H9 (cell line): ENCODE measurements around the gene WBP1L. TPM values are rescaled to one million over a fixed set of nuclear protein-coding genes. Genes with fewer than 3 reads are reported as not detected.

Experiments
- DNase-seq: peaks from one replicate; pipeline ENCODE4 v3.0.0-alpha.2; 2017
- H2AFZ ChIP-seq: one replicate; pipeline ENCODE4 v1.6.1; 2013; ENCODE audit warnings: mild to moderate bottlenecking, low read length, control low read depth, moderate library complexity
- H2AK5ac ChIP-seq: 2 replicates; pipeline ENCODE4 v1.6.1; 2013; ENCODE audit warnings: low read length, control low read depth, mixed read lengths; ENCODE audit not compliant: insufficient read length
- H2BK120ac ChIP-seq: one replicate; pipeline ENCODE4 v1.6.1; 2013; ENCODE audit warnings: low read depth, mild to moderate bottlenecking, low read length, control low read depth, inconsistent platforms; ENCODE audit not compliant: poor library complexity, severe bottlenecking
- H2BK12ac ChIP-seq: 2 replicates; pipeline ENCODE4 v1.6.1; 2013; ENCODE audit warnings: low read length, control low read depth, mixed read lengths, low read depth; ENCODE audit not compliant: insufficient read length
- H2BK15ac ChIP-seq: 2 replicates; pipeline ENCODE4 v1.6.1; 2013; ENCODE audit warnings: low read depth, low read length, control low read depth
- H2BK20ac ChIP-seq: one replicate; pipeline ENCODE4 v1.6.1; 2013; ENCODE audit warnings: low read depth, mild to moderate bottlenecking, low read length, control low read depth, inconsistent platforms; ENCODE audit not compliant: poor library complexity, severe bottlenecking
- H2BK5ac ChIP-seq: 2 replicates; pipeline ENCODE4 v1.6.1; 2013; ENCODE audit warnings: low read length, control low read depth, mixed read lengths; ENCODE audit not compliant: insufficient read length
- H3K14ac ChIP-seq: 2 replicates; pipeline ENCODE4 v1.6.1; 2013; ENCODE audit warnings: low read length, control low read depth; ENCODE audit not compliant: insufficient read depth
- H3K18ac ChIP-seq: 2 replicates; pipeline ENCODE4 v1.6.1; 2013; ENCODE audit warnings: low read depth, mild to moderate bottlenecking, mixed read lengths, low read length, control low read depth; ENCODE audit not compliant: insufficient read length
- H3K23ac ChIP-seq: 2 replicates; pipeline ENCODE4 v1.6.1; 2013; ENCODE audit warnings: low read length, control low read depth, mixed read lengths, low read depth; ENCODE audit not compliant: insufficient read length
- H3K23me2 ChIP-seq: 2 replicates; pipeline ENCODE4 v1.6.1; 2013; ENCODE audit warnings: low read depth, mild to moderate bottlenecking, mixed read lengths, low read length, control low read depth; ENCODE audit not compliant: insufficient read length, poor library complexity, severe bottlenecking
- H3K27ac ChIP-seq: 2 replicates; pipeline ENCODE4 v1.5.1; 2013; ENCODE audit warnings: low read length, control low read depth, mixed read lengths, low read depth; ENCODE audit not compliant: insufficient read length
- H3K27me3 ChIP-seq: 2 replicates; pipeline ENCODE4 v1.6.1; 2013; ENCODE audit warnings: low read length, control low read depth, inconsistent platforms; ENCODE audit not compliant: insufficient read depth
- H3K4ac ChIP-seq: 2 replicates; pipeline ENCODE4 v1.6.1; 2013; ENCODE audit warnings: low read depth, mild to moderate bottlenecking, control low read depth, inconsistent platforms, low read length, moderate library complexity
- H3K4me1 ChIP-seq: 2 replicates; pipeline ENCODE4 v1.6.1; 2013; ENCODE audit warnings: low read length, control low read depth, inconsistent platforms; ENCODE audit not compliant: insufficient read depth
- H3K4me2 ChIP-seq: 2 replicates; pipeline ENCODE4 v1.6.1; 2013; ENCODE audit warnings: low read length, control low read depth, mixed read lengths; ENCODE audit not compliant: insufficient read length, insufficient read depth
- H3K56ac ChIP-seq: 2 replicates; pipeline ENCODE4 v1.6.1; 2013; ENCODE audit warnings: low read depth, mild to moderate bottlenecking, mixed read lengths, low read length, control low read depth; ENCODE audit not compliant: insufficient read length
- H3K79me1 ChIP-seq: 2 replicates; pipeline ENCODE4 v1.6.1; 2013; ENCODE audit warnings: low read depth, mild to moderate bottlenecking, moderate library complexity, low read length, control low read depth, inconsistent platforms; ENCODE audit not compliant: insufficient read depth, poor library complexity, severe bottlenecking
- H3K79me2 ChIP-seq: 2 replicates; pipeline ENCODE4 v1.6.1; 2013; ENCODE audit warnings: low read length, control low read depth, inconsistent platforms; ENCODE audit not compliant: insufficient read depth
- H3K9ac ChIP-seq: 2 replicates; pipeline ENCODE4 v1.6.1; 2013; ENCODE audit warnings: low read length, control low read depth, mixed read lengths; ENCODE audit not compliant: insufficient read length; ENCODE audit errors: extremely low read depth
- H3K9me3 ChIP-seq: one replicate; pipeline ENCODE4 v1.6.1; 2013; ENCODE audit warnings: low read depth, low read length, inconsistent platforms; ENCODE audit not compliant: control insufficient read depth
- H3T11ph ChIP-seq: one replicate; pipeline ENCODE4 v1.6.1; 2013; ENCODE audit warnings: mild to moderate bottlenecking, low read length, control low read depth, inconsistent platforms
- H4K20me1 ChIP-seq: one replicate; pipeline ENCODE4 v1.6.1; 2013; ENCODE audit not compliant: control insufficient read depth, insufficient read length, insufficient read depth
- H4K5ac ChIP-seq: 2 replicates; pipeline ENCODE4 v1.6.1; 2013; ENCODE audit warnings: low read depth, mild to moderate bottlenecking, mixed read lengths, low read length, control low read depth; ENCODE audit not compliant: insufficient read length
- H4K8ac ChIP-seq: replicated peaks from 2 replicates; pipeline ENCODE4 v1.6.1; 2013; ENCODE audit warnings: low read length, control low read depth, mixed read lengths, low read depth; ENCODE audit not compliant: insufficient read length
- H4K91ac ChIP-seq: 2 replicates; pipeline ENCODE4 v1.6.1; 2013; ENCODE audit warnings: low read depth, mild to moderate bottlenecking, moderate library complexity, mixed read lengths, low read length, control low read depth; ENCODE audit not compliant: insufficient read length
- H3K27ac Mint-ChIP-seq, 3 experiments: 2 replicates in 2 of 3; 3 replicates in 1 of 3; pipeline ENCODE4 v1.8.0; 2020 to 2021; ENCODE audit warnings: mixed read lengths in 3 of 3, mild to moderate bottlenecking in 1 of 3, moderate library complexity in 1 of 3
- H3K27me3 Mint-ChIP-seq: 2 replicates; pipeline ENCODE4 v1.8.0; 2021; ENCODE audit warnings: low read depth, mild to moderate bottlenecking, moderate library complexity, mixed read lengths
- H3K36me3 Mint-ChIP-seq, 3 experiments: 2 replicates in 2 of 3; 3 replicates in 1 of 3; pipeline ENCODE4 v1.8.0; 2020 to 2021; ENCODE audit warnings: low read depth in 3 of 3, mixed read lengths in 3 of 3; ENCODE audit not compliant: insufficient read depth in 1 of 3
- H3K4me1 Mint-ChIP-seq, 2 experiments: 2 replicates each; pipeline ENCODE4 v1.8.0; 2020; ENCODE audit warnings: mixed read lengths in 2 of 2
- H3K4me3 Mint-ChIP-seq, 2 experiments: 2 replicates in 1 of 2; 3 replicates in 1 of 2; pipeline ENCODE4 v1.8.0; 2020 to 2021; ENCODE audit warnings: mild to moderate bottlenecking in 2 of 2, mixed read lengths in 2 of 2, moderate library complexity in 1 of 2
- H3K9me3 Mint-ChIP-seq, 2 experiments: 2 replicates in 1 of 2; 3 replicates in 1 of 2; pipeline ENCODE4 v1.8.0; 2020; ENCODE audit warnings: mild to moderate bottlenecking in 2 of 2, mixed read lengths in 2 of 2, moderate library complexity in 1 of 2
- WGBS: extraction: QIAGEN DNeasy Blood & Tissue Kit; methylation state at CpG from one replicate; pipeline ENCODE4 v1.1.7; 2013; ENCODE audit warnings: missing lambda C conversion rate, low lambda C conversion rate, mixed read lengths; ENCODE audit not compliant: insufficient read length; ENCODE audit errors: extremely low coverage; 5-methylcytosine and 5-hydroxymethylcytosine counted together
- total RNA-seq: library from RNA; stranded (reverse); gene quantifications from 2 replicates; pipeline ENCODE4 v1.2.1, GENCODE V29; 2021
- TF ChIP-seq, protein P1 (sequence below): fragments of 200-600 bp; sonication (generic); conservative IDR thresholded peaks from 3 replicates; pipeline ENCODE4 v1.8.0; 2021; ENCODE audit warnings: antibody characterized with exemption, mild to moderate bottlenecking

WBP1L gene
- total RNA-seq, 1 experiment from 2014 or later = 23.8 TPM

DNA sequence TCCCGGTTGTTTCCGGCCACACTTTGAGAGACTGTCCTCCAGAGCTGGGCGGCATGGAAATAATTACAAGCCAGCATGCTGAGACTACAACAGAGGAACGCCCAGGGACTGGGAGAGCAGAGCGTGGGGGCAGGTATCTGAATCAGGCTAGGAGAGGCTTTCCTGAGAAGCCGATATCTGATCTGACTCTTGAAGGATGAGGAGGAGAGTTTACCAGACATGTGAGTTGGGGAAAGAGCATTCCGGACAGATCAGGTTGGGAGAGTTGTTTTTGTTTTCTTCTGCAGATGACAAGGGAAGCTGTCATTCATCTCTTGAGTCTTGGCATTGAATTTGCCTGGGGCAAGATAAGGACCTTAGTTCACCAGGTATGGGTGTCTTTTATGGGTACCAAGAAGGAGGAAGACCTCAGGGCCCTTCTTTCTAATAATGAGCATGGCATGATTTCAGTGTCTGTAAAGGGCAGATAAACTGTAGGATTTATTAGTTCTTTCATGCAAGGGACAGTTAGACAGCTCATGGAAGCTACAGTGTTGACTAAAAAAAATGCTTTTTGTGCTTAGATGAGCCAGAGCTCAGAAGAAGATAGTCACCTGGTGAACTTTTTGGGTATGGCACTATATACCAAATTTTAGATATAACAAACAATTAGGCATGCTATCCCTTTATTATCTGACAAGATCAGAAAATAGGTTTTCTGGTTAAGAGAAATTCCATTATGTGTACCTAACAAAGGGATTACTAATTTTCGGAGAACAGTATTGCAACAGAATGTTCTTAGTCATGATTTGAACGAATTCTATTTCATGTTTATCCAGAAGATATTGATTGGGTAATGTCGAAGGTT lies 36.2 kb downstream of the WBP1L start:
- no peak overlapping the region for H2AFZ ChIP-seq
- peaks cover 31% of the 10 kb centered on the region; the same call in 1 of the 2 replicates for H3K4me1 ChIP-seq
- Mint-ChIP-seq H3K9me3 (no peaks in the 10 kb centered on the region), H3K4me1 (peaks cover 57 to 63% of the 10 kb centered on the region in 2 experiments), H3K27ac (no peak overlapping the region; a peak in 1 of 7 replicates), H3K4me3 (no peak overlapping the region), H3K36me3 (no peaks in the 10 kb centered on the region), H3K27me3 (no peaks in the 10 kb centered on the region; the same call in 1 of the 2 replicates)
- no peaks in the 10 kb centered on the region for H3K79me1 ChIP-seq
- no peak overlapping the region for H3K9ac ChIP-seq
- H3K4me2 ChIP-seq = no peak overlapping the region
- H4K20me1 ChIP-seq = no peaks in the 10 kb centered on the region
- H4K91ac ChIP-seq = no peak overlapping the region
- no peak overlapping the region for H3K18ac ChIP-seq
- no peak overlapping the region for H2BK12ac ChIP-seq
- no peak overlapping the region for H3K14ac ChIP-seq
- no peak overlapping the region for H2BK20ac ChIP-seq
- no peak overlapping the region for H4K8ac ChIP-seq
- H2AK5ac ChIP-seq = no peak overlapping the region
- H3K9me3 ChIP-seq = no peaks in the 10 kb centered on the region
- no peak overlapping the region for H4K5ac ChIP-seq
- H2BK15ac ChIP-seq = no peak overlapping the region
- no peak overlapping the region for H2BK5ac ChIP-seq
- H2BK120ac ChIP-seq = no peak overlapping the region
- H3K56ac ChIP-seq = no peak overlapping the region
- TF ChIP-seq, protein P1, sequence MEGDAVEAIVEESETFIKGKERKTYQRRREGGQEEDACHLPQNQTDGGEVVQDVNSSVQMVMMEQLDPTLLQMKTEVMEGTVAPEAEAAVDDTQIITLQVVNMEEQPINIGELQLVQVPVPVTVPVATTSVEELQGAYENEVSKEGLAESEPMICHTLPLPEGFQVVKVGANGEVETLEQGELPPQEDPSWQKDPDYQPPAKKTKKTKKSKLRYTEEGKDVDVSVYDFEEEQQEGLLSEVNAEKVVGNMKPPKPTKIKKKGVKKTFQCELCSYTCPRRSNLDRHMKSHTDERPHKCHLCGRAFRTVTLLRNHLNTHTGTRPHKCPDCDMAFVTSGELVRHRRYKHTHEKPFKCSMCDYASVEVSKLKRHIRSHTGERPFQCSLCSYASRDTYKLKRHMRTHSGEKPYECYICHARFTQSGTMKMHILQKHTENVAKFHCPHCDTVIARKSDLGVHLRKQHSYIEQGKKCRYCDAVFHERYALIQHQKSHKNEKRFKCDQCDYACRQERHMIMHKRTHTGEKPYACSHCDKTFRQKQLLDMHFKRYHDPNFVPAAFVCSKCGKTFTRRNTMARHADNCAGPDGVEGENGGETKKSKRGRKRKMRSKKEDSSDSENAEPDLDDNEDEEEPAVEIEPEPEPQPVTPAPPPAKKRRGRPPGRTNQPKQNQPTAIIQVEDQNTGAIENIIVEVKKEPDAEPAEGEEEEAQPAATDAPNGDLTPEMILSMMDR = no peak
- H3K23me2 ChIP-seq = no peaks in the 10 kb centered on the region
- no peak overlapping the region for H3K27ac ChIP-seq
- WGBS = no CpG with 5 or more reads among the region's 10 CpGs
- no peak overlapping the region for H3K23ac ChIP-seq
- DNase-seq = no peak
- no peaks in the 10 kb centered on the region for H3K79me2 ChIP-seq
- H3K27me3 ChIP-seq = no peaks in the 10 kb centered on the region
- no peak overlapping the region for H3K4ac ChIP-seq
- no peak overlapping the region for H3T11ph ChIP-seq
